ENCODE results near the gene TSPAN15.

Gene TSPAN15

GRCh38 chr10:69501657-69502056, 50.4 kb downstream of the TSPAN15 start:
- Histone ChIP-seq H3K27me3 (ENCODE audit: control insufficient read depth, insufficient read depth, low read length, poor library complexity, severe bottlenecking) (no peaks in the 10 kb centered on the region), H3K4me1 (ENCODE audit: control insufficient read depth, insufficient read depth, low read length) (no peaks in the 10 kb centered on the region), H3K4me3 (ENCODE audit: insufficient read depth, low read depth, low read length) (no peak overlapping the region), H3K9me3 (ENCODE audit: control insufficient read depth, low read length) (no peaks in the 10 kb centered on the region), H3K27ac (ENCODE audit: insufficient read depth, low read depth, low read length, poor library complexity, severe bottlenecking) (no peak overlapping the region), H3K36me3 (ENCODE audit: control insufficient read depth, insufficient read depth, low read length) (no peaks in the 10 kb centered on the region)
- 92 to 94% methylated on average over 4 to 6 of the region's 6 CpGs for WGBS, 2 experiments

GRCh38 chr10:69502589-69502988, 51.3 kb downstream of the TSPAN15 start:
- Histone ChIP-seq H3K27ac (ENCODE audit: insufficient read depth, low read depth, low read length, poor library complexity, severe bottlenecking) (no peak overlapping the region), H3K36me3 (ENCODE audit: control insufficient read depth, insufficient read depth, low read length) (no peaks in the 10 kb centered on the region), H3K4me1 (ENCODE audit: control insufficient read depth, insufficient read depth, low read length) (no peaks in the 10 kb centered on the region), H3K9me3 (ENCODE audit: control insufficient read depth, low read length) (no peaks in the 10 kb centered on the region), H3K27me3 (ENCODE audit: control insufficient read depth, insufficient read depth, low read length, poor library complexity, severe bottlenecking) (no peaks in the 10 kb centered on the region), H3K4me3 (ENCODE audit: insufficient read depth, low read depth, low read length) (no peak overlapping the region)
- WGBS, 2 experiments = 91% methylated on average over 4 of the region's 4 CpGs

GRCh38 chr10:69503001-69503895, 52.0 kb downstream of the TSPAN15 start:
- H3K27me3 ChIP-seq (ENCODE audit: control insufficient read depth, insufficient read depth, low read length, poor library complexity, severe bottlenecking) = no peaks in the 10 kb centered on the region
- no peak overlapping the region for H3K27ac ChIP-seq (ENCODE audit: insufficient read depth, low read depth, low read length, poor library complexity, severe bottlenecking)
- no peaks in the 10 kb centered on the region for H3K4me1 ChIP-seq (ENCODE audit: control insufficient read depth, insufficient read depth, low read length)
- WGBS, 2 experiments = 85 to 86% methylated on average over 18 of the region's 18 CpGs
- H3K9me3 ChIP-seq (ENCODE audit: control insufficient read depth, low read length) = no peaks in the 10 kb centered on the region
- H3K36me3 ChIP-seq (ENCODE audit: control insufficient read depth, insufficient read depth, low read length) = no peaks in the 10 kb centered on the region
- no peak overlapping the region for H3K4me3 ChIP-seq (ENCODE audit: insufficient read depth, low read depth, low read length)

- Histone ChIP-seq H3K4me3 (ENCODE audit: insufficient read depth, low read depth, low read length) (no peak overlapping the region), H3K9me3 (ENCODE audit: control insufficient read depth, low read length) (no peaks in the 10 kb centered on the region), H3K4me1 (ENCODE audit: control insufficient read depth, insufficient read depth, low read length) (no peaks in the 10 kb centered on the region), H3K27ac (ENCODE audit: insufficient read depth, low read depth, low read length, poor library complexity, severe bottlenecking) (no peak overlapping the region), H3K27me3 (ENCODE audit: control insufficient read depth, insufficient read depth, low read length, poor library complexity, severe bottlenecking) (no peaks in the 10 kb centered on the region), H3K36me3 (ENCODE audit: control insufficient read depth, insufficient read depth, low read length) (no peaks in the 10 kb centered on the region)
- 90 to 91% methylated on average over 11 of the region's 11 CpGs for WGBS, 2 experiments
These were observed 52.6 kb downstream of the TSPAN15 start for GRCh38 chr10:69503896-69504265.

- Histone ChIP-seq H3K27me3 (ENCODE audit: control insufficient read depth, insufficient read depth, low read length, poor library complexity, severe bottlenecking) (no peaks in the 10 kb centered on the region), H3K9me3 (ENCODE audit: control insufficient read depth, low read length) (no peaks in the 10 kb centered on the region), H3K4me3 (ENCODE audit: insufficient read depth, low read depth, low read length) (no peak overlapping the region), H3K27ac (ENCODE audit: insufficient read depth, low read depth, low read length, poor library complexity, severe bottlenecking) (no peak overlapping the region), H3K4me1 (ENCODE audit: control insufficient read depth, insufficient read depth, low read length) (no peaks in the 10 kb centered on the region), H3K36me3 (ENCODE audit: control insufficient read depth, insufficient read depth, low read length) (no peaks in the 10 kb centered on the region)
- 92 to 95% methylated on average over 6 of the region's 6 CpGs for WGBS, 2 experiments
These were observed 53.4 kb downstream of the TSPAN15 start for GRCh38 chr10:69504576-69505250.

GRCh38 chr10:69505636-69506318, 54.5 kb downstream of the TSPAN15 start:
- 93% methylated on average over 15 of the region's 15 CpGs for WGBS, 2 experiments
- Histone ChIP-seq H3K9me3 (ENCODE audit: control insufficient read depth, low read length) (no peaks in the 10 kb centered on the region), H3K4me3 (ENCODE audit: insufficient read depth, low read depth, low read length) (no peak overlapping the region)

GRCh38 chr10:69506487-69506833, 55.2 kb downstream of the TSPAN15 start:
- Histone ChIP-seq H3K27me3 (ENCODE audit: control insufficient read depth, insufficient read depth, low read length, poor library complexity, severe bottlenecking) (no peaks in the 10 kb centered on the region), H3K4me1 (ENCODE audit: control insufficient read depth, insufficient read depth, low read length) (no peaks in the 10 kb centered on the region), H3K27ac (ENCODE audit: insufficient read depth, low read depth, low read length, poor library complexity, severe bottlenecking) (no peak overlapping the region), H3K36me3 (ENCODE audit: control insufficient read depth, insufficient read depth, low read length) (no peaks in the 10 kb centered on the region), H3K4me3 (ENCODE audit: insufficient read depth, low read depth, low read length) (no peak overlapping the region), H3K9me3 (ENCODE audit: control insufficient read depth, low read length) (no peaks in the 10 kb centered on the region)
- 93% methylated on average over 3 of the region's 3 CpGs for WGBS, 2 experiments

More at GRCh38 chr10:69505636-69506318, 54.5 kb downstream of the TSPAN15 start:
- Histone ChIP-seq H3K27ac (ENCODE audit: insufficient read depth, low read depth, low read length, poor library complexity, severe bottlenecking) (no peak overlapping the region), H3K36me3 (ENCODE audit: control insufficient read depth, insufficient read depth, low read length) (no peaks in the 10 kb centered on the region), H3K4me1 (ENCODE audit: control insufficient read depth, insufficient read depth, low read length) (no peaks in the 10 kb centered on the region), H3K27me3 (ENCODE audit: control insufficient read depth, insufficient read depth, low read length, poor library complexity, severe bottlenecking) (no peaks in the 10 kb centered on the region)

- Histone ChIP-seq H3K27ac (ENCODE audit: insufficient read depth, low read depth, low read length, poor library complexity, severe bottlenecking) (no peak overlapping the region), H3K36me3 (ENCODE audit: control insufficient read depth, insufficient read depth, low read length) (no peaks in the 10 kb centered on the region), H3K9me3 (ENCODE audit: control insufficient read depth, low read length) (no peaks in the 10 kb centered on the region), H3K27me3 (ENCODE audit: control insufficient read depth, insufficient read depth, low read length, poor library complexity, severe bottlenecking) (no peaks in the 10 kb centered on the region), H3K4me1 (ENCODE audit: control insufficient read depth, insufficient read depth, low read length) (no peaks in the 10 kb centered on the region), H3K4me3 (ENCODE audit: insufficient read depth, low read depth, low read length) (no peak overlapping the region)
- WGBS, 2 experiments = 83% methylated on average over 19 of the region's 19 CpGs
These were observed 55.8 kb downstream of the TSPAN15 start for GRCh38 chr10:69506834-69507713.

- H3K36me3 ChIP-seq (ENCODE audit: control insufficient read depth, insufficient read depth, low read length) = no peaks in the 10 kb centered on the region
- H3K27me3 ChIP-seq (ENCODE audit: control insufficient read depth, insufficient read depth, low read length, poor library complexity, severe bottlenecking) = no peaks in the 10 kb centered on the region
These were observed 57.6 kb downstream of the TSPAN15 start for GRCh38 chr10:69508738-69509340.

More at GRCh38 chr10:69508738-69509340, 57.6 kb downstream of the TSPAN15 start:
- H3K4me1 ChIP-seq (ENCODE audit: control insufficient read depth, insufficient read depth, low read length) = no peaks in the 10 kb centered on the region
- no peak overlapping the region for H3K27ac ChIP-seq (ENCODE audit: insufficient read depth, low read depth, low read length, poor library complexity, severe bottlenecking)
- no peaks in the 10 kb centered on the region for H3K9me3 ChIP-seq (ENCODE audit: control insufficient read depth, low read length)
- H3K4me3 ChIP-seq (ENCODE audit: insufficient read depth, low read depth, low read length) = no peak overlapping the region
- 87 to 91% methylated on average over 7 of the region's 7 CpGs for WGBS, 2 experiments
